ENCODE measurements around the gene CABLES1.
"Not testable (repeated sequence)": the region's sequence is repeated elsewhere in the genome, so short reads cannot be mapped to it uniquely, and the experiment has no call there.

The CABLES1 gene

DNA sequence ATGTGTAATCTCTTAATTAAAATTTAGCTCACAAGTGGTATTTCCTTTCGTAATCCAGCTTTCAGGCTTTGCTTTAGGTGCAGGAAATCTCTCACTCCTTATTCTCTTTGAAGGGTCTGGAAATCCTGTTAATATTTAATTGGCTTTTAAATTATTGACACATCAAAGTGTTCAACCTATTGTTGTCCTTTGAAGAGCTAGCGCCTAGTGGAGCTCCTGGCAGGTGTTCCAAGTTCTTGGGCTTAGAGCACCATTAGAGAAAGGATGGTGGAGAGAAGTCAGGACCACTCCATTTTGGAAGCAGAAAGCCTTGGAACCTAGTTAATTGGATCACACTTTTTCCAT lies 92.4 kb downstream of the CABLES1 start:
- DNase-seq, result no peak

GRCh38 chr18:23228102-23229061 lies 93.1 kb downstream of the CABLES1 start:
- no peak for DNase-seq

DNA sequence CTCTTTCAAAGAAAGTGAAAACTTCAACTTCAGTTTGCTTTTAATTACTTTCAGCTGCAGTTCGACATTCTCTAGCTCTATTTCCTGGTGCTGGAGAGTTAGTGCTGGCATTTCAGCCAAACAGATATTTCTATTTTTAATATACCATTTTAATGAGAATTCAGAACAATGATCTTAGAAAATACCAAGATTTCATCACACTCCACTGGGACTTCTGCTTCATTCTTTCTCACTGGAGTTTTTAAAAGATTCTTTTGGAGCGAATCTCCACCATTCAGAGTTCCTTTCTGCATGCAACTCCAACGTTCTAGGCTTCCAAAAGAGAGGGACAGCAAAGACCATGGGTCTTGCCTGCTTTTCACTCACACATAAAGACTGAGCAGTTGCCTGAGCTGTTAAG lies 94.2 kb downstream of the CABLES1 start:
- no peak for DNase-seq

GRCh38 chr18:23230686-23231085 lies 95.4 kb downstream of the CABLES1 start:
- DNase-seq, result no peak

DNA sequence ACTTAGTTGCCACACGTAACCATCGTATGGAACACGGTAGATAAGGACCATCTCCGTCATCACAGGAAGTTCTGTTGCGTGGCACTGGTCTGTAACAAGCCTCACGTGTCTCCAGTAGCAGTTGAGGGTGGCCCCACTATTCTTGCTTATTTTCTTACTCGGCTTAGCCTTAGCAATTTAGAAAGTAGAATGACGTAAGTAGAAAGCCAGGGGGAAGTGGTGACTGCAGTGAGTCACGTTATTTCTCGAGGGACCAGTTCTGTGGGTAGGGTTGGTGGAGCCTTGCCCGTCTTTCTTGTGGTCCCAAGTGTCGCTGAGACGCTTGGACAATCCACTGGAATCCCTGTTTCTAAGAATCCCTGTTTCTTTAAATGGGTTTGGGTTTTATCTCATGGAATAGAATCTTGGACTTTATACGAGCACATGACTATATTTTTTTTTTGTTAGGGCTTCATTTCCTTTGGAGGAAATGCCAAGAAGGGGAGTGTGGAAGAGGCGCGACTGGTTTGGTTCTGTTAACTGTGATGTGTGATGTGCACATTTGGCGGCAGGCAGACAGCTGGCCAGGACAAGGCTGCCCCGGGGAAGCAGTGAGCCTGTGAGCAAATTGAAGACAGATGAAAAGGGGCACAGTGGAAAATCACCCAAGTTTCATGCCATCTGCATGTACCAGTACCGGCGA lies 96.2 kb downstream of the CABLES1 start:
- DNase-seq, result no peak

- DNase-seq, result no peak
These were observed 97.0 kb downstream of the CABLES1 start for GRCh38 chr18:23232331-23232730.

DNA sequence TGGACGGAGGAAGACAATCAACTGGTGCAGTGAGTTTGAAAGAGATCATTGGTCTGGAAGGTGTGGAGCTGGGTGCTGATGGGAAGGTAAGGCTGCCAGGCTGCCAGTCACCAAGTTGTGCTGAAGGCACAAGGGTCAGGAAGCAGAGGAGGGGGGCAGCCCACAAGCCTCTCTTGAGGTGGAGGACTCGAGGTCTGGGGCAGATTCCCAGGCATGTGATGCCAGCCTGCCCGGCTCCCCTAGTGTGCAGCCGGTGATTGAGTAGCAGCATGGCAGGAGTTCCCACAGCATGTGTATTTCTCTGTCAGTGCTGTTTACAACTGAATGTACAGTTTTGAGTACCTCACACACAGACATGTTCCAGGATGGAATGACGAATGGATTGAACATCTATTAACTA lies 99.3 kb downstream of the CABLES1 start:
- DNase-seq, result no peak

DNA sequence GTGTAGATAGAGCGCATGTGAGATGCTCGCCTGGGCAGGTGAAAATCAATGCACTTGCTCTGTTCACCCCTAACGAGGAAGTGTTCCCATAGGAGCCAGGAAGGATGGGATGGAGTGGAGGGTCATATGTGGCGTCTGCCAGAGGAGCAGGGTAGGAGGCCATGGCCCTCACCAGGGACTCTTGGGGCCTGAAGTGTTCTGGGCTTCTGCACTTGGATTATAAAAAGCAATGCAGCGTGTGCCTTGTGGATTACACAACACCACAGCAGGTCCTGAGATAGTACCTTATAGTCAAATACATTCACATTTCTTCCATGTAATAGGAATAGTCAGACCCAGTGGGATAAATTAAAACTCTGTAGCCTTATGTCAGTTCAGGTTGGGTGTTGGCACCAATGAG lies 100.1 kb downstream of the CABLES1 start:
- no peak for DNase-seq

DNA sequence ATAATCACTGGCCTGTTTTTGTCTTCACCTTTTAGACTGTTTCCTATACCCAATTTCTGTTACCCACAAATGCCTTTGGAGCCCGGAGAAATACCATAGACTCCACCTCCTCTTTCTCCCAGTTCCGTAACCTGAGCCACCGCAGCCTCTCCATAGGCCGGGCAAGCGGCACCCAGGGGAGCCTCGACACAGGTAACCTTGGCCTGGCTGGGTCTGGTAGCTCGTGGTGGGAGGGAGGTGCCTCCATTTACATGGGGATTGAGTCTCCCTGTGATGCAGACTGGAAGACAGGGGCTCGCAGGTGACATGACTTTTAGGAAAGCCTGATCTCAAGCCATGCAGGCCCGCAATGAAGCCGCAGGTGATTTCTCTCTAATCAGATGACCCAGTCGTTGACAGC lies 100.6 kb downstream of the CABLES1 start:
- no peak for DNase-seq

DNA sequence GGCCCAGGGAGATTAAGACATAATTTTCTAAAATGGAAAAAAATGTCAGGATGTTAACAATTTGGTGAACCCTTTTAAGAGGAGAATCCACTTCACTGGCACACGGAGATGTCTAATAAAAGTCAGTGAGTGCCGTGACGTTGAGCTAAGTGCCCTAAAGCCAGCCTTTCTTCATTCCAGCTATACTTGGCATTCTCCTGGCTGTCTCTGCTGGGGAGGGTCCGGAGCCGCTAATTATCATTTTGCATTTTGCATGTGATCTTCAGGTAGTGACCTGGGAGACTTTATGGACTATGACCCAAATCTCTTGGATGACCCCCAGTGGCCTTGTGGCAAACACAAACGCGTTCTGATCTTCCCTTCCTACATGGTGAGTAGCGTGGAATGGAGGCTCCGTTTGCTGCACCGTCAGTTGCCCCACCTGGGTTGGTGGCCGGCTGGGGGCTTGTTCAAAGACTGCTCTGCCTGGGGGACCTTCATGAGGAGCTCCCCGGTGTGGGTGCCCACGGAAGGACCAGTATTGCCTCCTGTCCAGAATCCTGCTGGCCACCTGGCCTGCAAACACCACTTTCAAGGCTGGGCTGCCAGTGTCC lies 101.7 kb downstream of the CABLES1 start:
- DNase-seq, result no peak

DNA sequence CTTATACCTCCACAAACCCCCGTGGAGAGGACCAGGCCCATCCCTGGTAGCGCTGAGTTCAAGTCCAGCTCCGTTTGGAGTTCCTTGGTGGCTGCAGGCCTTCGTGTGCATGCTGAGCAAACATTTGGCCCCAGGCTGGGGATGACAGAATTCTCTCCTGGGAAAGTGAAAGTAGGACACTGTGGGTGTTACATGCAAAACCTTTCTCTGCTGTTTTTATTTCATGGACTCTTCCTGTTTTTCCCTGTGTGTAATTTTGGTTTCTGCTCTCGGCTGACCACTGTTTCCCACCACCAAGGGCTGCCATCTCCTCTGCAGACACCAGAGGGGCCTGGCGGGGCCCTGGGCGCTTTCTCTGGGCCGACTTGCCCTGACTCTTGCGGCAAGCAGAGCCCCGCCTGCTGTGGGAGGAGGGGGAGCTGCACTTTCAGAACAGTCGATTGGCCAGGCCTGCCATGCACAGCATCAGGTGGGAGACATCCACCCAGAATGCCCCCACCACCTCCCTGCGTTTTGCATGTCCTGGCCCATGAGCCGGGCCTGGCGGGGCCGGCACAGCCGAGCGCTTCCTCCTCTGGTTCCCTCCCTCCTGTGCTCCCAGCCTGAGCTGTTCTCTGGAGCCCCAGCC lies 102.4 kb downstream of the CABLES1 start:
- DNase-seq, result peak; percentile 37

- DNase-seq, result peak; percentile 50
These were observed 102.9 kb downstream of the CABLES1 start for GRCh38 chr18:23238152-23238531.

DNA sequence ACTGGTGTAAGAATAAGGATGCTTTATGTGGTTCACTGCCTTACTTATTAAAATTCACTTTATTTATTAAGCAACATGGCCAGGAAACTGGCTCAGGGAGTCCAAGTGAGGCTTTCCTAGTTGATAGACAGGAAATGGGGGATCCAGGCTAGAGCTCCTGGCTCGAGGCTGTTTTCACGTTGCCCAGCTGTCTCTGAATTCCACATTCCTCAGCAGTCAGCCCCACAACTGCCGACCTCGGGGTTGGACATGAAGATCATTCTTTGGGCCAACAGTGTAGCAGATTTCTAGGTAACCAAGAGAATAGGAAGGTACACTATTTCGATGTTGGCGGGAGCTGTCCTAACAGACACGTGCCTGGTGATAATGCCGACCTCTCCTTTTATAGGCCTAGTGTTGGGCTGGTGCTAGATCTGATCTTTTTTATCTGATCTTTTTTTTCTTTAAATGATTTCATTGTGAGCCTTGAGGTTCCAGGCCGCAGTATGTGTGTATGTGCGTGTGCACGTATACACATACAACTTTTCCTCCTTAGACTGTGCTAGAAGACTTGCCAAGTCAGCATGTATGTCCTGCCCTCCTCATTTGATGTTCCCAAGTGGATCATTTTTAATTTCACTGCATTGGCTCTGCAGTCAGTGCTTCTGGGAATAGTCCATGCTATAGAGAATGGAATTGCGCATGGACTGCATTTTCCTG lies 103.5 kb downstream of the CABLES1 start:
- no peak for DNase-seq

GRCh38 chr18:23239350-23239692 lies 104.0 kb downstream of the CABLES1 start:
- no peak for DNase-seq

- DNase-seq, result no peak
These were observed 104.8 kb downstream of the CABLES1 start for GRCh38 chr18:23239885-23240608.

GRCh38 chr18:23240609-23240930 lies 105.3 kb downstream of the CABLES1 start:
- DNase-seq, result no peak

DNA sequence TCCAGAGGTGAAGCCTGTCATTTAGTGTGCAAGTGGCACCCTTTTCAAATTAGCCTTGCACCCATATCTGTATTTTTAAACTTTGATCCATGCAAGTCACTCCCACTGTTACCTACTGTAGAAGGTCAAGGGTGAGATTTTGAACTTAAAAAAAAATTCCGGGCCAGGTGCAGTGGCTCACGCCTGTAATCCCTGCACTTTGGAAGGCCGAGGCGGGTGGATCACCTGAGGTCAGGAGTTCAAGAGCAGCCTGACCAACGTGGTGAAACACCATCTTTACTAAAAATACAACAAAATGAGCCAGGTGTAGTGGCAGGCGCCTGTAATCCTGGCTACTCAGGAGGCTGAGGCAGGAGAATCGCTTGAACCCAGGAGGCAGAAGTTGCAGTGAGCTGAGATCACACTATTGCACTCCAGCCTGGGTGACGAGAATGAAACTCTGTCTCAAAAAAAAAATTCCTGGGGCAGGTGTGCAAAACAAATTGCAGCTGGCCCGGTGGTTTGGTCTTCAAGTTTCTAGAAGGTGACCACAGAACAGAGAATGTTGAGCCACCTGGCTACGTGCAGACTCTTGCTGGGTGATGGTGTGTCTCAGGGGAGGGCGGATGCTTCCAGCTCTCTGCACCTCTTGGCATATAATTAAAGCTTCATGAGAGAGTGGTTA lies 106.7 kb downstream of the CABLES1 start:
- DNase-seq, result not testable (repeated sequence)

GRCh38 chr18:23243178-23243577 lies 107.9 kb downstream of the CABLES1 start:
- no peak for DNase-seq

DNA sequence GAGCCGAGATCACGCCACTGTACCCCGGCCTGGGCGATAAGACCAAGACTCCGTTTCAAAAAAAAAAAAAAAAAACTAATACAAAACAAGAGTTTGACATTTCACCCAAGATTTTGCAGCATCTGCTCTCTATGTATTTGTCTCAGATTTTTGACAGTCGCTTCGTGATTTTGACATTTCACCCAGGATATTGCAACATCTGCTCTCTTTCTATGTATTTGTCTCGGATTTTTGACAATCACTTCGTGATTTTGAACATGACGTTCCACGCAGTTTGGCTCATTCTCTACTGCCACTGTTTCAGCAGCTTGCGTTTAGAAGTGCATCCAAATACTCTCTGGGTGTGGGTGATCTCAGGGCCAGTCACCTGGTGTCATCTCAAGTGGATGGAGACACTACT lies 108.5 kb downstream of the CABLES1 start:
- no peak for DNase-seq

- DNase-seq, result no peak
These were observed 109.1 kb downstream of the CABLES1 start for GRCh38 chr18:23244401-23244800.

GRCh38 chr18:23245461-23245860 lies 110.2 kb downstream of the CABLES1 start:
- DNase-seq, result no peak

DNA sequence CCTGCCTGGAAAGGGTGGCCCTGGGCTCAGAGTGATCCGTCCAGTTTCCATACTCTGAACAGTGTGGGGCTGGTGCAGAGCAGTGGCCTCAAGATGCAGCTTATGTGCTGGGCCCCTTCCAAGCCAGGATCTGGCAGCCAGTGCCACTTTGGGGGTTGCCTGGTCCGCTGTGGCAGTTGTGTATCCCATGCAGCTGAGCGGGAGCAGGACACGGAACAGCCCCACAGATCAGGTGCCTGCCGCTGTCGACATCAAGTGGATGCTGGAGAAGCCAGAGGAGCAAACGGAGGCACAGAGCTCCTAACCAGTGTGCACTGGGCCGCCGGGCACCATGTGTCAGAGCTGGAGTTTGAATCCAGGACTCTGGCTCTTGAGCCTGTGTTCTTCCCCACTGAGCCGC lies 112.0 kb downstream of the CABLES1 start:
- DNase-seq, result no peak

All from midbrain (tissue), 1 donor.